Gastrocnemius medialis (tissue), 4 donors: ENCODE data around the gene CCDC74B.
"Not testable (repeated sequence)": the region's sequence is repeated elsewhere in the genome, so short reads cannot be mapped to it uniquely, and the experiment has no call there.

ENCODE experiments used
- CTCF ChIP-seq, 5 experiments: fragments of 450-650 bp in 3 of 5; fragments of 200-600 bp in 2 of 5; sonication (generic) in 2 of 5; IDR thresholded peaks in 4 of 5; conservative IDR thresholded peaks in 1 of 5; 1 replicate in 4 of 5; 2 replicates in 1 of 5; pipeline ENCODE4 v1.5.1; 2016 to 2019; ENCODE audit warnings: antibody characterized with exemption in 5 of 5, mild to moderate bottlenecking in 3 of 5, moderate library complexity in 3 of 5
- POLR2A ChIP-seq, 2 donors: fragments of 450-650 bp; IDR thresholded peaks; one replicate each; pipeline ENCODE4 v1.6.1; 2017; ENCODE audit warnings: antibody characterized with exemption in 2 of 2, mild to moderate bottlenecking in 2 of 2, moderate library complexity in 2 of 2

GRCh38 chr2:130138326-130138725, 6.6 kb downstream of the CCDC74B start:
- not testable (repeated sequence) for TF ChIP-seq CTCF (IDR thresholded peaks at IDR 0.05 in 4 of 5, conservative IDR thresholded peaks at IDR 0.05 in 1 of 5); POLR2A (IDR thresholded peaks at IDR 0.05)
